ENCODE measurements around the gene TSPAN18.

DNA sequence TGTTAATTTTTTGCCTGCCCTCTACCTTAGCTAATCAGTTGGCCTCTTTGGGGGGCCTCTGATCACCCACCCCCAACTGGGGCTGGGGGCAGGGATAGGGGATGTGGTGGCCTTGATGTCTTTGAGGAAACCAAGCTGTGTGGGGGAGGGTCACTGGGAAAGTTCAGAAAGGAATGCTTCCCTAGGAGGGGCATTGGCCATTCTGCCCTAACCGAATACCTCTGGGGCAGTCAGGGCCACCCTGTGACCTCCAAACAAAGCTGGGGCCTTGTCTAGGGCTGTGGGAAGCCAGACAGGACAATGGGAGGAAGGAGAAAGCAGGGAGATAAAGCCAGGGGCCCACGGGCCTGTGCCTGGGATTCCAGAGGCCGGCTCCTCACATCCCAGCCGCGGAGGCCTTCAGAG is 97.5 kb downstream of the TSPAN18 start:
- no peak for TF ChIP-seq POLR2A (IDR thresholded peaks at IDR 0.05; ENCODE audit: low read length)
- TF ChIP-seq GATA1 (IDR thresholded peaks at IDR 0.05; ENCODE audit: low read depth, low read length): no peak

Data from erythroblast (primary cell).